GM21526 (cell line): ENCODE measurements around the gene CLTB.

Experiments
- ATAC-seq: cut with Tn5 transposase; IDR thresholded peaks from one replicate; pipeline ENCODE4 v1.9.1; 2021; ENCODE audit warnings: moderate library complexity; ENCODE audit not compliant: unreplicated experiment, low FRiP score

CLTB gene

GRCh38 chr5:176384366-176384930, 31.9 kb downstream of the CLTB start:
- ATAC-seq = no peak

- no peak for ATAC-seq
These were observed 32.4 kb downstream of the CLTB start for GRCh38 chr5:176383961-176384360.

GRCh38 chr5:176383248-176383905, 33.0 kb downstream of the CLTB start:
- no peak for ATAC-seq

GRCh38 chr5:176382721-176383120, 33.6 kb downstream of the CLTB start:
- no peak for ATAC-seq

- no peak for ATAC-seq
These were observed 34.4 kb downstream of the CLTB start for GRCh38 chr5:176381979-176382378.

GRCh38 chr5:176381423-176381822, 34.9 kb downstream of the CLTB start:
- ATAC-seq = no peak

- ATAC-seq = peak; percentile 45
These were observed 36.5 kb downstream of the CLTB start for GRCh38 chr5:176379881-176380280.

- no peak for ATAC-seq
These were observed 43.1 kb downstream of the CLTB start for GRCh38 chr5:176373100-176373818.

GRCh38 chr5:176371621-176372539, 44.5 kb downstream of the CLTB start:
- no peak for ATAC-seq

GRCh38 chr5:176369934-176370711, 46.2 kb downstream of the CLTB start:
- no peak for ATAC-seq

GRCh38 chr5:176368726-176369125, 47.6 kb downstream of the CLTB start:
- no peak for ATAC-seq

- ATAC-seq = no peak
These were observed 50.0 kb downstream of the CLTB start for GRCh38 chr5:176366232-176366894.

- no peak for ATAC-seq
These were observed 50.7 kb downstream of the CLTB start, which contains the start of gene ARL10 for GRCh38 chr5:176365351-176366231. Gene ARL10, plus strand, starts transcription at chr5:176365487. Its CDS starts 77 bp downstream, at chr5:176365564.

- no peak for ATAC-seq
These were observed 51.5 kb downstream of the CLTB start for GRCh38 chr5:176364765-176365350.

- no peak for ATAC-seq
These were observed 54.2 kb downstream of the CLTB start for GRCh38 chr5:176362233-176362490.

- ATAC-seq = peak; percentile 88
These were observed 54.7 kb downstream of the CLTB start, which contains the start of gene KIAA1191 for GRCh38 chr5:176361437-176362232. Gene KIAA1191, minus strand, starts transcription at chr5:176361764. Its CDS starts 2,256 bp downstream, at chr5:176359508.

- no peak for ATAC-seq
These were observed 55.4 kb downstream of the CLTB start for GRCh38 chr5:176360894-176361436.
